Measurements from ENCODE around the gene PTTG2.

The PTTG2 gene

GRCh38 chr4:37993806-37994205 is 33.6 kb downstream of the PTTG2 start:
- no peak for TF ChIP-seq EP300 (IDR thresholded peaks at IDR 0.05; ENCODE audit: borderline replicate concordance)
- no peak for TF ChIP-seq MAX (IDR thresholded peaks at IDR 0.05)
- TF ChIP-seq FOXM1 (IDR thresholded peaks at IDR 0.05; ENCODE audit: borderline replicate concordance, low read depth), result no peak
- no peak for TF ChIP-seq CEBPB (IDR thresholded peaks at IDR 0.05)
- no peak for TF ChIP-seq TAF1 (IDR thresholded peaks at IDR 0.05; ENCODE audit: low read depth)
- TF ChIP-seq TCF12 (IDR thresholded peaks at IDR 0.05; ENCODE audit: low read depth), result no peak
- no peak for TF ChIP-seq YY1 (IDR thresholded peaks at IDR 0.05; ENCODE audit: low read depth)
- TF ChIP-seq, protein P1, sequence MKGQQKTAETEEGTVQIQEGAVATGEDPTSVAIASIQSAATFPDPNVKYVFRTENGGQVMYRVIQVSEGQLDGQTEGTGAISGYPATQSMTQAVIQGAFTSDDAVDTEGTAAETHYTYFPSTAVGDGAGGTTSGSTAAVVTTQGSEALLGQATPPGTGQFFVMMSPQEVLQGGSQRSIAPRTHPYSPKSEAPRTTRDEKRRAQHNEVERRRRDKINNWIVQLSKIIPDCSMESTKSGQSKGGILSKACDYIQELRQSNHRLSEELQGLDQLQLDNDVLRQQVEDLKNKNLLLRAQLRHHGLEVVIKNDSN (IDR thresholded peaks at IDR 0.05), result no peak
- TF ChIP-seq EGR1 (IDR thresholded peaks at IDR 0.05), result no peak

DNA sequence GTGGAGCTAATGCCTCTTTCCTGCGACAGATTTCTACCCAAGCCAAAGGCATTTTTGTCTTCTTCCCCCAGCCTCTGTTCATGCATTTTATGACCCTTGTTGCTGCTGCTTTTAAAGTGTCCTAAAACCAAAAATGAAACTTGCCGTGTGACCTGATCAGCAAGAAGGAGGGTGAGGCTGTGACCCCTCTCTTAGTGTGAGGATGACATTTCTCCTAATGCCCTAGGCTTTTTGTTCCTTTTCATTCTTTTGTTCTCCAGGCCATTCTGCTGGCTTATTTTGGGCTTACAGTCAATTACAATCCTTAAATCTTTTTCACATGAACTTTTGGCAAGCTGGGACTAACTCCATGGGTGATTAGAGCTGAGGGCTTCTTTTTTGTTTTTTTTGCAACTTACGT is 34.4 kb downstream of the PTTG2 start:
- TF ChIP-seq CREB1 (IDR thresholded peaks at IDR 0.05; ENCODE audit: low read depth), result no peak
- no peak for TF ChIP-seq CEBPB (IDR thresholded peaks at IDR 0.05)
- no peak for TF ChIP-seq NFIC (IDR thresholded peaks at IDR 0.05)
- no peak for TF ChIP-seq EP300 (IDR thresholded peaks at IDR 0.05; ENCODE audit: borderline replicate concordance)
- TF ChIP-seq ZBTB7A (IDR thresholded peaks at IDR 0.05; ENCODE audit: low read depth), result no peak
- no peak for TF ChIP-seq TEAD4 (IDR thresholded peaks at IDR 0.05)
- TF ChIP-seq, protein P1 (IDR thresholded peaks at IDR 0.05), result no peak
- no peak for TF ChIP-seq EGR1 (IDR thresholded peaks at IDR 0.05)
- TF ChIP-seq FOXM1 (IDR thresholded peaks at IDR 0.05; ENCODE audit: borderline replicate concordance, low read depth), result no peak
- TF ChIP-seq TAF1 (IDR thresholded peaks at IDR 0.05; ENCODE audit: low read depth), result no peak

DNA sequence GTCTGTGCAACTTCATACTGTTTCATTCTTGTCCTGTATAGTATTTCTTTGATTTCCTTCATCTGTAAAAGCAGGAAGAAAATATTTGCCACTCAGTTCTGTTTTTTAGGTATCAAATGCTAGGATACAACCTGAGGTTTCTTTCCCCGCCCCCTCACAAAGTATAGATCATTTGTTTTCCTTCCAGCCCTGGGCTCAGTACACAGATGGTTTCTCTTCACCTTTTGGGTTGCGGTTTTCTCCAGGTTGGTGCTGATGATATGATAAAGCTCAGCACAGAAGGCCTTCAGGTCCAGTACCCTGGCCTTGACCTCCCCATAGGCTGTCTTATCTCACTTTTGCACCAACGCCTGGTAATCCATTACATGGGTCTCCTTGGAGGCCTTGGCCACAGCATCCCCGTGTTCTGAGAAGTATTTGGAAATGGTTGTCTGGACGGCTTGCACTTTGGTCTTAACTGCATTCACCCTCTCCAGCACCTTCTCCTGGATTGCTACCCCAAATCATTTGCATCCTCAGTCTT is 35.2 kb downstream of the PTTG2 start:
- TF ChIP-seq EP300 (IDR thresholded peaks at IDR 0.05; ENCODE audit: borderline replicate concordance), result no peak
- TF ChIP-seq MAX (IDR thresholded peaks at IDR 0.05), result no peak
- no peak for TF ChIP-seq TCF12 (IDR thresholded peaks at IDR 0.05; ENCODE audit: low read depth)
- TF ChIP-seq NFIC (IDR thresholded peaks at IDR 0.05), result no peak
- TF ChIP-seq ZBTB7A (IDR thresholded peaks at IDR 0.05; ENCODE audit: low read depth), result no peak
- no peak for TF ChIP-seq EGR1 (IDR thresholded peaks at IDR 0.05)
- TF ChIP-seq YY1 (IDR thresholded peaks at IDR 0.05; ENCODE audit: low read depth), result no peak
- TF ChIP-seq, protein P1 (IDR thresholded peaks at IDR 0.05), result no peak
- no peak for TF ChIP-seq RAD21 (IDR thresholded peaks at IDR 0.05; ENCODE audit: low read depth)
- no peak for TF ChIP-seq TEAD4 (IDR thresholded peaks at IDR 0.05)
- no peak for TF ChIP-seq TAF1 (IDR thresholded peaks at IDR 0.05; ENCODE audit: low read depth)
- TF ChIP-seq FOXM1 (IDR thresholded peaks at IDR 0.05; ENCODE audit: borderline replicate concordance, low read depth), result no peak
- no peak for TF ChIP-seq CREB1 (IDR thresholded peaks at IDR 0.05; ENCODE audit: low read depth)

GRCh38 chr4:37995981-37996775 is 36.0 kb downstream of the PTTG2 start:
- TF ChIP-seq CEBPB (IDR thresholded peaks at IDR 0.05), result no peak
- no peak for TF ChIP-seq YY1 (IDR thresholded peaks at IDR 0.05; ENCODE audit: low read depth)
- no peak for TF ChIP-seq CREB1 (IDR thresholded peaks at IDR 0.05; ENCODE audit: low read depth)
- TF ChIP-seq FOXM1 (IDR thresholded peaks at IDR 0.05; ENCODE audit: borderline replicate concordance, low read depth), result no peak
- TF ChIP-seq RAD21 (IDR thresholded peaks at IDR 0.05; ENCODE audit: low read depth), result no peak
- no peak for TF ChIP-seq TCF12 (IDR thresholded peaks at IDR 0.05; ENCODE audit: low read depth)
- TF ChIP-seq TEAD4 (IDR thresholded peaks at IDR 0.05), result no peak
- TF ChIP-seq EGR1 (IDR thresholded peaks at IDR 0.05), result no peak
- no peak for TF ChIP-seq ZBTB7A (IDR thresholded peaks at IDR 0.05; ENCODE audit: low read depth)
- TF ChIP-seq NFIC (IDR thresholded peaks at IDR 0.05), result no peak
- TF ChIP-seq MAX (IDR thresholded peaks at IDR 0.05), result no peak
- TF ChIP-seq, protein P2, sequence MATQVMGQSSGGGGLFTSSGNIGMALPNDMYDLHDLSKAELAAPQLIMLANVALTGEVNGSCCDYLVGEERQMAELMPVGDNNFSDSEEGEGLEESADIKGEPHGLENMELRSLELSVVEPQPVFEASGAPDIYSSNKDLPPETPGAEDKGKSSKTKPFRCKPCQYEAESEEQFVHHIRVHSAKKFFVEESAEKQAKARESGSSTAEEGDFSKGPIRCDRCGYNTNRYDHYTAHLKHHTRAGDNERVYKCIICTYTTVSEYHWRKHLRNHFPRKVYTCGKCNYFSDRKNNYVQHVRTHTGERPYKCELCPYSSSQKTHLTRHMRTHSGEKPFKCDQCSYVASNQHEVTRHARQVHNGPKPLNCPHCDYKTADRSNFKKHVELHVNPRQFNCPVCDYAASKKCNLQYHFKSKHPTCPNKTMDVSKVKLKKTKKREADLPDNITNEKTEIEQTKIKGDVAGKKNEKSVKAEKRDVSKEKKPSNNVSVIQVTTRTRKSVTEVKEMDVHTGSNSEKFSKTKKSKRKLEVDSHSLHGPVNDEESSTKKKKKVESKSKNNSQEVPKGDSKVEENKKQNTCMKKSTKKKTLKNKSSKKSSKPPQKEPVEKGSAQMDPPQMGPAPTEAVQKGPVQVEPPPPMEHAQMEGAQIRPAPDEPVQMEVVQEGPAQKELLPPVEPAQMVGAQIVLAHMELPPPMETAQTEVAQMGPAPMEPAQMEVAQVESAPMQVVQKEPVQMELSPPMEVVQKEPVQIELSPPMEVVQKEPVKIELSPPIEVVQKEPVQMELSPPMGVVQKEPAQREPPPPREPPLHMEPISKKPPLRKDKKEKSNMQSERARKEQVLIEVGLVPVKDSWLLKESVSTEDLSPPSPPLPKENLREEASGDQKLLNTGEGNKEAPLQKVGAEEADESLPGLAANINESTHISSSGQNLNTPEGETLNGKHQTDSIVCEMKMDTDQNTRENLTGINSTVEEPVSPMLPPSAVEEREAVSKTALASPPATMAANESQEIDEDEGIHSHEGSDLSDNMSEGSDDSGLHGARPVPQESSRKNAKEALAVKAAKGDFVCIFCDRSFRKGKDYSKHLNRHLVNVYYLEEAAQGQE (IDR thresholded peaks at IDR 0.05; ENCODE audit: low read depth), result no peak
- TF ChIP-seq, protein P1 (IDR thresholded peaks at IDR 0.05), result no peak
- no peak for TF ChIP-seq EP300 (IDR thresholded peaks at IDR 0.05; ENCODE audit: borderline replicate concordance)
- TF ChIP-seq TAF1 (IDR thresholded peaks at IDR 0.05; ENCODE audit: low read depth), result no peak

- TF ChIP-seq TEAD4 (IDR thresholded peaks at IDR 0.05) (no peak), CEBPB (IDR thresholded peaks at IDR 0.05) (no peak), ZBTB7A (IDR thresholded peaks at IDR 0.05; ENCODE audit: low read depth) (no peak), CREB1 (IDR thresholded peaks at IDR 0.05; ENCODE audit: low read depth) (no peak), FOXM1 (IDR thresholded peaks at IDR 0.05; ENCODE audit: borderline replicate concordance, low read depth) (no peak), YY1 (IDR thresholded peaks at IDR 0.05; ENCODE audit: low read depth) (no peak), TAF1 (IDR thresholded peaks at IDR 0.05; ENCODE audit: low read depth) (no peak), RAD21 (IDR thresholded peaks at IDR 0.05; ENCODE audit: low read depth) (no peak), EGR1 (IDR thresholded peaks at IDR 0.05) (no peak), EP300 (IDR thresholded peaks at IDR 0.05; ENCODE audit: borderline replicate concordance) (no peak), NFIC (IDR thresholded peaks at IDR 0.05) (no peak), MAX (IDR thresholded peaks at IDR 0.05) (no peak), TCF12 (IDR thresholded peaks at IDR 0.05; ENCODE audit: low read depth) (no peak)
- TF ChIP-seq, protein P2 (IDR thresholded peaks at IDR 0.05; ENCODE audit: low read depth), result no peak
- TF ChIP-seq, protein P1 (IDR thresholded peaks at IDR 0.05), result no peak
Measured at GRCh38 chr4:37998226-37998625, 38.0 kb downstream of the PTTG2 start.
